ENCODE results near the gene RPS2. TPM values are rescaled to one million over a fixed set of nuclear protein-coding genes. Genes with fewer than 3 reads are reported as not detected.

Gene RPS2
- total and polyA plus RNA-seq, 2 of the 8 experiments (the other 6 are each of a cell fraction or from before 2014, with no cell fraction given) = 4,042 to 16,783 TPM

GRCh38 chr16:1929105-1929504, 35.5 kb downstream of the RPS2 start:
- Histone ChIP-seq H3K4me2 (ENCODE audit: insufficient read depth in 1 of 2, low read depth in 2 of 2, low read length in 2 of 2) (peak overlapping the region; percentile 52 to 66; a peak in 3 of 4 replicates), H3K79me2 (ENCODE audit: control insufficient read depth in 1 of 2, insufficient read depth in 2 of 2, low read length in 2 of 2) (no peaks in the 10 kb centered on the region), H3K18ac (ENCODE audit: extremely low read depth, low read length) (no peak overlapping the region), H2BK5ac (ENCODE audit: low read depth, low read length) (no peak overlapping the region), H3K79me1 (ENCODE audit: low read depth, low read length) (no peaks in the 10 kb centered on the region), H4K5ac (ENCODE audit: insufficient read length, low read depth, low read length) (no peak overlapping the region), H3K4ac (replicated peaks; ENCODE audit: insufficient read length, low read depth, low read length) (no peak overlapping the region), H2BK15ac (ENCODE audit: low read length) (no peak overlapping the region), H2BK12ac (ENCODE audit: low read depth, low read length) (no peak overlapping the region), H3K14ac (ENCODE audit: insufficient read length) (no peak overlapping the region), H2BK120ac (replicated peaks; ENCODE audit: low read depth, low read length) (no peak overlapping the region), H3K36me3 (ENCODE audit: control insufficient read depth in 2 of 4, insufficient read depth in 4 of 4, low read length in 3 of 4) (no peaks in the 10 kb centered on the region), H3K23ac (ENCODE audit: insufficient read length) (no peak overlapping the region), H3K9ac (replicated peaks in 1 of 4; ENCODE audit: extremely low read depth in 1 of 4, low read depth in 3 of 4, low read length in 3 of 4) (no peak overlapping the region), H3K9me3 (ENCODE audit: insufficient read depth in 2 of 2, low read depth in 1 of 2, low read length in 1 of 2) (no peaks in the 10 kb centered on the region), H3K27me3 (replicated peaks in 1 of 4; ENCODE audit: control insufficient read depth in 3 of 4, extremely low read depth in 1 of 4, insufficient read depth in 3 of 4, low read length in 3 of 4) (peaks cover 0 to 24% (median 13%) of the 10 kb centered on the region in 4 experiments; a peak in 5 of 7 replicates), H3K4me1 (replicated peaks in 1 of 4; ENCODE audit: control insufficient read depth in 3 of 4, insufficient read depth in 4 of 4, low read length in 3 of 4) (peaks cover 0 to 14% (median 6%) of the 10 kb centered on the region in 4 experiments; a peak in 5 of 7 replicates), H2AFZ (ENCODE audit: low read length) (no peak overlapping the region), H2AK5ac (ENCODE audit: low read depth, low read length) (no peak overlapping the region), H4K8ac (ENCODE audit: extremely low read depth, insufficient read depth, low read length) (no peak overlapping the region; the same call in 1 of the 2 replicates), H3K56ac (replicated peaks; ENCODE audit: insufficient read length, low read depth, low read length) (no peak overlapping the region), H4K91ac (replicated peaks; ENCODE audit: insufficient read length, low read length) (no peak overlapping the region), H3K23me2 (ENCODE audit: low read depth, low read length) (no peaks in the 10 kb centered on the region), H3K27ac (ENCODE audit: low read depth, low read length) (no peak overlapping the region), H2BK20ac (ENCODE audit: low read length) (no peak overlapping the region), H4K20me1 (replicated peaks in 1 of 2; ENCODE audit: control insufficient read depth in 1 of 2, insufficient read depth in 2 of 2, low read length in 2 of 2) (no peaks in the 10 kb centered on the region), H3K4me3 (ENCODE audit: extremely low read depth in 1 of 4, insufficient read depth in 2 of 4, low read depth in 3 of 4, low read length in 4 of 4) (peak overlapping the region; percentile 21 to 55 (median 36); a peak in 6 of 8 replicates)
- no peak for FAIRE-seq
- no peak for DNase-seq (ENCODE audit: low read depth in 1 of 2, low spot score in 2 of 2)
- POLR2A ChIA-PET (ENCODE audit: partially characterized antibody) = interaction anchor here (4.1 kb wide), 1 partner anchor 35 kb away, joined by 27 read pairs; the partner anchor contains the start of gene RPS2
- TF ChIP-seq POU5F1 (IDR thresholded peaks at IDR 0.05; ENCODE audit: low read depth, low read length) (no peak), TCF12 (IDR thresholded peaks at IDR 0.05; ENCODE audit: low read depth, low read length) (no peak), BACH1 (IDR thresholded peaks at IDR 0.05; ENCODE audit: low read length) (no peak)
- WGBS, 2 experiments (ENCODE audit: extremely low coverage in 1 of 2, insufficient coverage in 1 of 2, insufficient read length in 1 of 2, insufficient replicate concordance in 2 of 2, low coverage in 1 of 2, low lambda C conversion rate in 2 of 2, missing lambda C conversion rate in 1 of 2) = 18% methylated on average over 6 of the region's 11 CpGs; no CpG with 5 or more reads in 1 of the 2 experiments
- CTCF ChIA-PET (ENCODE audit: partially characterized antibody) = interaction anchor here (0.7 to 8.0 kb wide), 24 partner anchors 9 to 145 kb away, joined by 3 to 75 read pairs (median 4); partner anchors contain the start of genes MSRB1, RNF151 and RPS2

Measured in H1 (cell line).